Neural progenitor cell (in vitro differentiated cells): ENCODE data around the gene SCGB3A1.

Experiments used
- CTCF ChIP-seq: fragments of 200-600 bp; sonication (generic); IDR thresholded peaks from 2 replicates; pipeline ENCODE4 v1.5.1; 2017; ENCODE audit warnings: antibody characterized with exemption, mild to moderate bottlenecking
- EZH2 ChIP-seq: fragments of 200-600 bp; sonication (generic); IDR thresholded peaks from 2 replicates; pipeline ENCODE4 v1.6.1; 2017; ENCODE audit warnings: antibody characterized with exemption, mild to moderate bottlenecking, moderate library complexity

GRCh38 chr5:180605554-180606214 is 14.4 kb upstream of the SCGB3A1 start:
- TF ChIP-seq CTCF, result peak; percentile 81
- TF ChIP-seq EZH2, result no peak
